NCI-H187 treated with DMSO at 0.1 percent for 48 hours (cell line): Measurements from ENCODE around the gene SLC22A3.

Experiments used
- DNase-seq: peaks from one replicate; lab custom pipeline; 2025; lab: John Stamatoyannopoulos, UW

SLC22A3 gene

GRCh38 chr6:160417146-160417545 lies 69.0 kb downstream of the SLC22A3 start:
- DNase-seq: no peak

- no peak for DNase-seq
These were observed 69.4 kb downstream of the SLC22A3 start for GRCh38 chr6:160417550-160417949.

GRCh38 chr6:160418370-160418769 lies 70.2 kb downstream of the SLC22A3 start:
- DNase-seq: no peak

- no peak for DNase-seq
These were observed 71.3 kb downstream of the SLC22A3 start for GRCh38 chr6:160419488-160419887.

- DNase-seq: no peak
These were observed 72.2 kb downstream of the SLC22A3 start for GRCh38 chr6:160420253-160420968.

- no peak for DNase-seq
These were observed 72.9 kb downstream of the SLC22A3 start for GRCh38 chr6:160420969-160421556.

- no peak for DNase-seq
These were observed 73.7 kb downstream of the SLC22A3 start for GRCh38 chr6:160421854-160422253.

GRCh38 chr6:160424256-160424655 lies 76.1 kb downstream of the SLC22A3 start:
- no peak for DNase-seq

- no peak for DNase-seq
These were observed 78.0 kb downstream of the SLC22A3 start for GRCh38 chr6:160426136-160426535.

GRCh38 chr6:160427312-160428068 lies 79.3 kb downstream of the SLC22A3 start:
- DNase-seq: no peak

GRCh38 chr6:160428069-160428430 lies 79.9 kb downstream of the SLC22A3 start:
- DNase-seq: no peak

- DNase-seq: no peak
These were observed 80.8 kb downstream of the SLC22A3 start for GRCh38 chr6:160428818-160429619.

GRCh38 chr6:160429620-160429895 lies 81.4 kb downstream of the SLC22A3 start:
- DNase-seq: no peak

- DNase-seq: no peak
These were observed 82.0 kb downstream of the SLC22A3 start for GRCh38 chr6:160430203-160430602.

GRCh38 chr6:160430751-160431150 lies 82.6 kb downstream of the SLC22A3 start:
- DNase-seq: no peak

- DNase-seq: no peak
These were observed 83.0 kb downstream of the SLC22A3 start for GRCh38 chr6:160431226-160431625.

GRCh38 chr6:160431791-160432404 lies 83.7 kb downstream of the SLC22A3 start:
- DNase-seq: no peak

- DNase-seq: no peak
These were observed 87.8 kb downstream of the SLC22A3 start for GRCh38 chr6:160435935-160436334.

GRCh38 chr6:160437154-160437553 lies 89.0 kb downstream of the SLC22A3 start:
- DNase-seq: no peak

GRCh38 chr6:160437775-160438174 lies 89.6 kb downstream of the SLC22A3 start:
- no peak for DNase-seq

- DNase-seq: no peak
These were observed 90.3 kb downstream of the SLC22A3 start for GRCh38 chr6:160438481-160438880.

GRCh38 chr6:160439751-160440150 lies 91.6 kb downstream of the SLC22A3 start:
- DNase-seq: no peak
